Tibial nerve (tissue), 4 donors: ENCODE measurements around the gene SRGAP3. TPM values are rescaled to one million over a fixed set of nuclear protein-coding genes. Genes with fewer than 3 reads are reported as not detected.

ENCODE experiments used
- DNase-seq, 2 donors: peaks; one replicate each; pipeline ENCODE4 v3.0.0-alpha.2; 2019; ENCODE audit warnings: low spot score in 2 of 2
- H3K27ac ChIP-seq, 4 donors: fragments of 200-600 bp; sonication (generic) in 3 of 4; one replicate each; pipeline ENCODE4 v1.5.1; 2017 to 2019; ENCODE audit warnings: mild to moderate bottlenecking in 1 of 4
- H3K27me3 ChIP-seq, 2 donors: fragments of 200-600 bp; sonication (generic) in 1 of 2; one replicate each; pipeline versions ENCODE4 v1.5.1 to v1.6.0; 2017 to 2019
- H3K36me3 ChIP-seq, 3 donors: fragments of 200-600 bp; sonication (generic); one replicate each; pipeline ENCODE4 v1.5.1; 2018 to 2019
- H3K4me1 ChIP-seq, 4 donors: fragments of 200-600 bp; sonication (generic) in 3 of 4; one replicate each; pipeline ENCODE4 v1.5.1; 2017 to 2019
- H3K4me3 ChIP-seq, 4 donors: fragments of 200-600 bp; sonication (generic) in 3 of 4; one replicate each; pipeline ENCODE4 v1.5.1; 2017 to 2019; ENCODE audit warnings: mild to moderate bottlenecking in 1 of 4, moderate library complexity in 1 of 4
- H3K9me3 ChIP-seq, 4 donors: fragments of 200-600 bp; sonication (generic) in 3 of 4; one replicate each; pipeline ENCODE4 v1.5.1; 2017 to 2019
- CTCF ChIP-seq, 5 experiments: fragments of 200-600 bp in 3 of 5; fragments of 450-650 bp in 2 of 5; sonication (generic) in 3 of 5; IDR thresholded peaks; one replicate each; pipeline ENCODE4 v1.5.1; 2016 to 2019; ENCODE audit warnings: antibody characterized with exemption in 5 of 5, mild to moderate bottlenecking in 3 of 5, moderate library complexity in 2 of 5
- EP300 ChIP-seq, 2 donors: sonication (generic); formaldehyde crosslinking; IDR thresholded peaks; one replicate each; pipeline ENCODE4 v1.6.1; 2017; ENCODE audit warnings: antibody characterized with exemption in 2 of 2, mild to moderate bottlenecking in 1 of 2
- POLR2A ChIP-seq, 2 donors: fragments of 450-650 bp; IDR thresholded peaks; one replicate each; pipeline ENCODE4 v1.6.1; 2017; ENCODE audit warnings: antibody characterized with exemption in 2 of 2, mild to moderate bottlenecking in 2 of 2, moderate library complexity in 2 of 2
- WGBS, 2 donors: methylation state at CpG; one replicate each; pipeline ENCODE4 v1.1.5; 2018; 5-methylcytosine and 5-hydroxymethylcytosine counted together
- total RNA-seq, 4 donors: library from RNA; depleted of rRNA; stranded (reverse); fragments of >200 nt; gene quantifications; one replicate each; pipeline ENCODE4 v1.1.0, GENCODE V29; 2016

Gene SRGAP3
- total RNA-seq, 4 donors from 2014 or later: 11.7 to 18.0 (median 15.1) TPM

GRCh38 chr3:9229325-9229724, 20.1 kb downstream of the SRGAP3 start:
- Histone ChIP-seq H3K4me1 (peaks cover 0 to 20% (median 8%) of the 10 kb centered on the region in 4 donors), H3K27me3 (no peaks in the 10 kb centered on the region), H3K36me3 (no peaks in the 10 kb centered on the region), H3K9me3 (no peaks in the 10 kb centered on the region), H3K4me3 (no peak overlapping the region), H3K27ac (no peak overlapping the region)
- no peak for TF ChIP-seq EP300 (IDR thresholded peaks at IDR 0.05)
- TF ChIP-seq CTCF (IDR thresholded peaks at IDR 0.05): no peak
- no peak for TF ChIP-seq POLR2A (IDR thresholded peaks at IDR 0.05)
- 55 to 70% methylated on average over 7 of the region's 7 CpGs for WGBS, 2 donors
- DNase-seq: no peak

- no peak overlapping the region for H3K4me3 ChIP-seq
Measured at GRCh38 chr3:9226326-9226725, 23.1 kb downstream of the SRGAP3 start.

GRCh38 chr3:9225268-9225667, 24.2 kb downstream of the SRGAP3 start:
- WGBS, 2 donors: 100% methylated on average over 1 of the region's 1 CpG
- Histone ChIP-seq H3K27me3 (no peaks in the 10 kb centered on the region), H3K4me1 (peaks cover 0 to 4% (median 0%) of the 10 kb centered on the region in 4 donors), H3K27ac (no peak overlapping the region), H3K9me3 (no peaks in the 10 kb centered on the region), H3K4me3 (no peak overlapping the region), H3K36me3 (no peaks in the 10 kb centered on the region)
- DNase-seq: no peak
- TF ChIP-seq CTCF (IDR thresholded peaks at IDR 0.05): no peak
- TF ChIP-seq EP300 (IDR thresholded peaks at IDR 0.05): no peak
- TF ChIP-seq POLR2A (IDR thresholded peaks at IDR 0.05): no peak

More at GRCh38 chr3:9226326-9226725, 23.1 kb downstream of the SRGAP3 start:
- Histone ChIP-seq H3K36me3 (no peaks in the 10 kb centered on the region), H3K27ac (no peak overlapping the region), H3K27me3 (no peaks in the 10 kb centered on the region), H3K4me1 (peaks cover 0 to 10% (median 4%) of the 10 kb centered on the region in 4 donors), H3K9me3 (no peaks in the 10 kb centered on the region)
- no peak for DNase-seq
- WGBS, 2 donors: 33 to 51% methylated on average over 4 of the region's 4 CpGs
- TF ChIP-seq CTCF (IDR thresholded peaks at IDR 0.05) (no peak), EP300 (IDR thresholded peaks at IDR 0.05) (no peak), POLR2A (IDR thresholded peaks at IDR 0.05) (no peak)

GRCh38 chr3:9224490-9224889, 25.0 kb downstream of the SRGAP3 start:
- H3K36me3 ChIP-seq: no peaks in the 10 kb centered on the region
- 87 to 91% methylated on average over 5 of the region's 5 CpGs for WGBS, 2 donors
- H3K27ac ChIP-seq: no peak overlapping the region
- TF ChIP-seq POLR2A (IDR thresholded peaks at IDR 0.05) (no peak), CTCF (IDR thresholded peaks at IDR 0.05) (no peak), EP300 (IDR thresholded peaks at IDR 0.05) (no peak)
- H3K9me3 ChIP-seq: no peaks in the 10 kb centered on the region
- H3K4me1 ChIP-seq: peaks cover 0 to 4% (median 0%) of the 10 kb centered on the region in 4 donors
- no peaks in the 10 kb centered on the region for H3K27me3 ChIP-seq
- no peak overlapping the region for H3K4me3 ChIP-seq
- DNase-seq: no peak

GRCh38 chr3:9223672-9224071, 25.8 kb downstream of the SRGAP3 start:
- no peak for DNase-seq
- 77 to 80% methylated on average over 6 of the region's 6 CpGs for whole genome bisulfite sequencing, 2 donors
- Histone ChIP-seq H3K36me3 (no peaks in the 10 kb centered on the region), H3K27me3 (no peaks in the 10 kb centered on the region), H3K27ac (no peak overlapping the region), H3K4me3 (no peak overlapping the region), H3K9me3 (no peaks in the 10 kb centered on the region), H3K4me1 (no peaks in the 10 kb centered on the region)
- TF ChIP-seq POLR2A (IDR thresholded peaks at IDR 0.05) (no peak), CTCF (IDR thresholded peaks at IDR 0.05) (no peak), EP300 (IDR thresholded peaks at IDR 0.05) (no peak)
